HCT116 (cell line): ENCODE results near the gene TCF23. TPM values are rescaled to one million over a fixed set of nuclear protein-coding genes. Genes with fewer than 3 reads are reported as not detected.

Experiments
- ATAC-seq: fragments of 200-7000 bp; cut with Tn5 transposase; 2 replicates; pipeline ENCODE4 v1.9.1; 2020; ENCODE audit warnings: mild to moderate bottlenecking, moderate library complexity
- BruUV-seq: library from RNA; stranded (reverse); fragments of 400-500 nt; replicated peaks from 2 replicates; lab custom pipeline; 2021; lab: Mats Ljungman, UMichigan
- CTCF ChIA-PET: fragments of 300-600 bp; sonication (Branson Sonifier 250); formaldehyde crosslinking; loops from one replicate; lab custom pipeline; 2021; ENCODE audit warnings: antibody characterized with exemption; lab: Charles Lee
- POLR2A ChIA-PET: fragments of 300-600, 350-600 bp; sonication (Branson Sonifier 250); formaldehyde crosslinking; loops from one replicate; lab custom pipeline; 2021; ENCODE audit warnings: antibody characterized with exemption; lab: Charles Lee
- RAD21 ChIA-PET, 2 experiments: fragments of 300-600 bp; sonication (Branson Sonifier 250); formaldehyde crosslinking; loops; one replicate each; lab custom pipeline; 2023; ENCODE audit warnings: low total read pairs in 2 of 2; ENCODE audit not compliant: uncharacterized antibody in 2 of 2, unreplicated experiment in 2 of 2, low non-redundant PET in 1 of 2; lab: Charles Lee
- DNase-seq: peaks from one replicate; pipeline ENCODE4 v3.0.0-alpha.2; 2010; ENCODE audit warnings: low read depth, low spot score
- H2AFZ ChIP-seq: fragments of 200-600 bp; shearing (Covaris generic), sonication (generic); 2 replicates; pipeline ENCODE4 v1.6.1; 2017; ENCODE audit warnings: low read depth, mixed run types, mixed read lengths, antibody characterized with exemption, low read length; ENCODE audit not compliant: poor library complexity, severe bottlenecking
- H3K27ac ChIP-seq: 2 replicates; pipeline ENCODE4 v1.5.1; 2012; ENCODE audit warnings: low read depth, low read length
- H3K27me3 ChIP-seq: fragments of 200-600 bp; sonication (generic); 2 replicates; pipeline ENCODE4 v1.6.1; 2016; ENCODE audit warnings: mixed run types, low read length, mixed read lengths; ENCODE audit not compliant: insufficient read depth
- H3K36me3 ChIP-seq, 2 experiments: fragments of 200-500 bp in 1 of 2; fragments of 200-600 bp in 1 of 2; sonication (Bioruptor generic) in 1 of 2; sonication (generic) in 1 of 2; 2 replicates each; pipeline versions ENCODE4 v1.5.1 to v1.6.1; 2014 to 2016; ENCODE audit warnings: low read length in 2 of 2, inconsistent platforms in 1 of 2, mixed read lengths in 1 of 2, mixed run types in 1 of 2; ENCODE audit not compliant: insufficient read depth in 2 of 2, control insufficient read depth in 1 of 2
- H3K4me1 ChIP-seq, 2 experiments: fragments of 200-600 bp in 1 of 2; sonication (generic) in 1 of 2; 2 replicates each; pipeline versions ENCODE4 v1.5.1 to v1.6.1; 2012 to 2017; ENCODE audit warnings: low read length in 2 of 2, inconsistent platforms in 1 of 2, mild to moderate bottlenecking in 1 of 2, mixed read lengths in 1 of 2, mixed run types in 1 of 2, moderate library complexity in 1 of 2; ENCODE audit not compliant: insufficient read depth in 2 of 2, control insufficient read depth in 1 of 2
- H3K4me2 ChIP-seq: fragments of 200-600 bp; sonication (generic); 2 replicates; pipeline ENCODE4 v1.6.1; 2017; ENCODE audit warnings: mixed run types, low read length, mixed read lengths
- H3K4me3 ChIP-seq, 2 experiments: fragments of 200-600 bp in 1 of 2; sonication (generic) in 1 of 2; replicated peaks in 1 of 2; 2 replicates each; pipeline ENCODE4 v1.5.1; 2011 to 2016; ENCODE audit warnings: low read length in 2 of 2, control low read depth in 1 of 2, low read depth in 1 of 2, mild to moderate bottlenecking in 1 of 2, mixed read lengths in 1 of 2, mixed run types in 1 of 2
- H3K79me2 ChIP-seq: fragments of 200-600 bp; sonication (generic); 2 replicates; pipeline ENCODE4 v1.6.1; 2017; ENCODE audit warnings: mild to moderate bottlenecking, mixed run types, low read length, moderate library complexity, mixed read lengths; ENCODE audit not compliant: insufficient read depth
- H3K9ac ChIP-seq: fragments of 200-600 bp; sonication (generic); 2 replicates; pipeline ENCODE4 v1.6.1; 2016; ENCODE audit warnings: low read length, mixed read lengths
- H3K9me2 ChIP-seq: fragments of 200-600 bp; sonication (generic), shearing (Covaris generic); 2 replicates; pipeline ENCODE4 v1.6.1; 2017; ENCODE audit warnings: mixed run types, mild to moderate bottlenecking, moderate library complexity; ENCODE audit not compliant: insufficient read depth
- H3K9me3 ChIP-seq, 2 experiments: fragments of 200-500 bp in 1 of 2; fragments of 200-600 bp in 1 of 2; sonication (Bioruptor generic) in 1 of 2; sonication (generic) in 1 of 2; 2 replicates each; pipeline ENCODE4 v1.6.1; 2014 to 2017; ENCODE audit warnings: low read length in 2 of 2, mixed read lengths in 2 of 2, inconsistent platforms in 1 of 2, low read depth in 1 of 2, mild to moderate bottlenecking in 1 of 2, mixed run types in 1 of 2, moderate library complexity in 1 of 2; ENCODE audit not compliant: control insufficient read depth in 1 of 2, insufficient read depth in 1 of 2
- H4K20me1 ChIP-seq: fragments of 200-600 bp; sonication (generic), shearing (Covaris generic); 2 replicates; pipeline ENCODE4 v1.6.1; 2017; ENCODE audit warnings: mixed run types, mild to moderate bottlenecking, moderate library complexity; ENCODE audit not compliant: insufficient read depth
- CEBPB ChIP-seq: IDR thresholded peaks from 2 replicates; pipeline ENCODE4 v1.6.1; 2012; ENCODE audit warnings: low read depth
- EGR1 ChIP-seq: IDR thresholded peaks from 2 replicates; pipeline ENCODE4 v1.6.1; 2012; ENCODE audit warnings: low read depth
- FOSL1 ChIP-seq: IDR thresholded peaks from 2 replicates; pipeline ENCODE4 v1.6.1; 2012; ENCODE audit warnings: low read depth
- POLR2A ChIP-seq: IDR thresholded peaks from 2 replicates; pipeline ENCODE4 v1.7.0; 2011; ENCODE audit warnings: borderline replicate concordance; ENCODE audit not compliant: insufficient read depth, insufficient read length; ENCODE audit errors: extremely low read depth
- SIN3A ChIP-seq: IDR thresholded peaks from 2 replicates; pipeline ENCODE4 v1.6.1; 2012; ENCODE audit warnings: low read depth
- SP1 ChIP-seq: IDR thresholded peaks from 2 replicates; pipeline ENCODE4 v1.6.1; 2012; ENCODE audit warnings: low read depth
- SRF ChIP-seq: IDR thresholded peaks from 2 replicates; pipeline ENCODE4 v1.6.1; 2012; ENCODE audit warnings: low read depth
- TCF7L2 ChIP-seq: IDR thresholded peaks from 2 replicates; pipeline ENCODE4 v1.7.0; 2011; ENCODE audit warnings: borderline replicate concordance, inconsistent platforms; ENCODE audit not compliant: insufficient read depth, insufficient read length; ENCODE audit errors: extremely low read depth
- ZNF274 ChIP-seq: fragments of 200-500 bp; sonication (Bioruptor generic); IDR thresholded peaks from 2 replicates; pipeline ENCODE4 v1.6.1; 2014; ENCODE audit warnings: mild to moderate bottlenecking, low read depth, low read length, inconsistent platforms
- intact Hi-C: fragments of 100-400 bp; cut with micrococcal nuclease; formaldehyde crosslinking; loops from 2 replicates; pipeline ENCODE4 v1.10.0; 2022
- total RNA-seq: library from RNA; stranded (reverse); gene quantifications from one replicate; pipeline ENCODE4 v1.2.1, GENCODE V29; 2021; ENCODE audit not compliant: unreplicated experiment
- TF ChIP-seq, protein P1 (sequence below): IDR thresholded peaks from 2 replicates; pipeline ENCODE4 v1.6.1; 2012; ENCODE audit warnings: low read depth
- TF ChIP-seq, protein P2 (sequence below), 3 experiments: fragments of 200-600 bp in 1 of 3; sonication (generic) in 1 of 3; IDR thresholded peaks in 2 of 3; conservative IDR thresholded peaks in 1 of 3; 2 replicates each; pipeline ENCODE4 v1.5.1; 2012 to 2017; ENCODE audit warnings: low read depth in 2 of 3, low read length in 2 of 3, antibody characterized with exemption in 1 of 3, borderline replicate concordance in 1 of 3, control low read depth in 1 of 3, mild to moderate bottlenecking in 1 of 3, mixed read lengths in 1 of 3, mixed run types in 1 of 3, moderate library complexity in 1 of 3; ENCODE audit not compliant: insufficient read depth in 1 of 3

TCF23 gene
- total RNA-seq, 1 experiment from 2014 or later: not detected

DNA sequence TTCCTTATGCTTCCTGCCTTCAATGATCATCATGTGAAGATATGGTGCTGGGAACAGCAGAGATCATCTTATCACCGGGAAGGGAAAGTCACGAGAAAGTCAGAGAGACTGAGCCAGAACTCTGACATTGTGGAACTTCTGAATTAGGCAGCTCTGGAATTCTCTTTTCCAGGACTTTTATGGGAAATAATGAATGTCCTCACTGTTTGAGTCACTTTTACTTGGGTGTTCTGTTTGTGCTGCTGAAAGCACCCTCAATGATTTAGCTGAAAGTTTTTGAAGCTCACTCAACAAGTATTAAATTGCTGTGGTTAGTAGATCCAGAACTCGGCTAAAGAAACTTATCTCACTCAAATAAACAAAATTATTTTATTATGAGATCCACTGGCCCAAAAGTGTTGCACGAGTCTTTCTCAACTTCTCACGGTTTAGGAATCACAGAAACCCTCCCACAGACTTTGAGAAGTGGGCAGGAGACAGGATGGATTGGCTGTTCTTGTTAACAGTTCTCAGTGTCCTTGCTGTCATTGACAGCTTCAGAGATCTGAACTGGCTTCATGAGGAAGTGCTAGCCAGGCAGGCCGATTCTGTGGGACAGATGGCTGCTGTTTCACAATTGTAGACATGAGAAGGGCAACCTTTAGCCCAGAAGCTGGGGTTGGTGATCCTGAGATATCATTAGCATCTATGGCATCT, 36.7 kb downstream of the TCF23 start (continued):
- TF ChIP-seq SRF (no peak), CEBPB (no peak), ZNF274 (no peak)

DNA sequence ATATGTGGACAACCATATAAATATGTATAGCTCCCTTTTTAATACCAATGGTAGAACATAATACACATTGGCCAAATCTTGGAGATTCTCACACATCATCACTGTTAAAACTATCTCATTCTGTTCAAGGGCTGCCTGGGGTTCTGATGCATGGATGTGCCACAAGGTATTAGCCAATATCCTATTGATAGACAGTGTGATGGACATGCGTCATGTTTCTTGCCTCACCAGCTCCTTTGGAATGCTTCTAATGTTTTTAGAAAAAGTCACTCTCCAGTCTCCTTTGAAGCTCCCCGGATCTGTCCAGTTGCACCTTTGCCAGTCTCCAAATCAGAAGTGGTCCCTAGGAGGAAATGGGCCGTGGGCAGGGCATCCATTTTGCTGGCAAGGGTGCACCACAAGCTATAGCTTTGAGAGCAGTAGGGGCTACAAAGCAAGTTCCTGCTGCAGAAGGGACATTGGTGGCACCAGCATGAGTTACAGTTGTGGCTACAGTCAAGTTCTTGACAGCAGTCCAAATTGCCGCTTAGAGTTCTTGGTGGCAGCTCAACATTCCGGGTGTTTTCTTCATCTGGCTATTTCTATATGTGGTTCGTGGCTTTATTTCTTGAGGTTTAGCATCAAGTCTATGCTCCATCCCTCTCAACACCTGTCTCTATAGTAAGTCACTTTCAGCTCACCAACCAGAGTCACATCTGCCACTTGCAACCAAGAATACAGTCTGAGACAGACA, 38.0 kb downstream of the TCF23 start:
- H4K20me1 ChIP-seq: no peaks in the 10 kb centered on the region
- CTCF ChIA-PET: no interaction called here
- no peaks in the 10 kb centered on the region for H3K27me3 ChIP-seq
- TF ChIP-seq SP1: no peak
- no peak for TF ChIP-seq SIN3A
- no peaks in the 10 kb centered on the region for H3K79me2 ChIP-seq
- H3K36me3 ChIP-seq: no peaks in the 10 kb centered on the region
- BruUV-seq: no TSS peak
- DNase-seq (no peak), ATAC-seq (no peak)
- H3K4me3 ChIP-seq: no peak overlapping the region
- RAD21 ChIA-PET: no interaction called here
- no peak overlapping the region for H3K27ac ChIP-seq
- H3K9ac ChIP-seq: no peak overlapping the region
- H3K4me2 ChIP-seq: no peak overlapping the region
- intact Hi-C loops: no loop called here
- POLR2A ChIA-PET: no interaction called here
- no peaks in the 10 kb centered on the region for H3K9me3 ChIP-seq
- H3K4me1 ChIP-seq: no peaks in the 10 kb centered on the region
- H3K9me2 ChIP-seq: no peaks in the 10 kb centered on the region
- no peak overlapping the region for H2AFZ ChIP-seq

DNA sequence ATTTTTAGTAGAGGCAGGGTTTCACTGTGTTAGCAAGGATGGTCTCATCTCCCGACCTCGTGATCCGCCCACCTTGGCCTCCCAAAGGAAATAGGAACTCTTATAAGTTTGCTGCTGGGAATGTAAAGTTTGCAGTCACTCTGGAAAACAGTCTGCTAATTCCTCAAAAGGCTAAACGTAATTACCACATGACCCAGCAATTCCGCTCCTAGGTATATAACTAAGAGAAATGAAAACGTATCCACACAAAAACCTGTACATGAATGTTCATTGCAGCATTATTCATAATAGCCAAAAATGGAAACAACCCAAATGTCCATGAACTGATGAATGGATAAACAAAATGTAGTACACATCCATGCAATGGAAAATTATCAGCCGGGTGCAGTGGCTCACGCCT, 41.2 kb downstream of the TCF23 start:
- Histone ChIP-seq H3K9me2 (no peaks in the 10 kb centered on the region), H3K4me3 (no peak overlapping the region), H3K79me2 (no peaks in the 10 kb centered on the region), H3K9me3 (no peaks in the 10 kb centered on the region), H4K20me1 (no peaks in the 10 kb centered on the region), H2AFZ (no peak overlapping the region), H3K27ac (no peak overlapping the region)
- intact Hi-C loops: loop anchor here (10.0 kb wide), 1 partner anchor 225 kb away; no protein-coding TSS in a partner anchor
- POLR2A ChIA-PET: no interaction called here
- no peak for ATAC-seq
- BruUV-seq: no TSS peak
- CTCF ChIA-PET: no interaction called here
- RAD21 ChIA-PET: no interaction called here
- TF ChIP-seq POLR2A (no peak), TCF7L2 (no peak), EGR1 (no peak), FOSL1 (no peak), SRF (no peak)
- TF ChIP-seq, protein P1, sequence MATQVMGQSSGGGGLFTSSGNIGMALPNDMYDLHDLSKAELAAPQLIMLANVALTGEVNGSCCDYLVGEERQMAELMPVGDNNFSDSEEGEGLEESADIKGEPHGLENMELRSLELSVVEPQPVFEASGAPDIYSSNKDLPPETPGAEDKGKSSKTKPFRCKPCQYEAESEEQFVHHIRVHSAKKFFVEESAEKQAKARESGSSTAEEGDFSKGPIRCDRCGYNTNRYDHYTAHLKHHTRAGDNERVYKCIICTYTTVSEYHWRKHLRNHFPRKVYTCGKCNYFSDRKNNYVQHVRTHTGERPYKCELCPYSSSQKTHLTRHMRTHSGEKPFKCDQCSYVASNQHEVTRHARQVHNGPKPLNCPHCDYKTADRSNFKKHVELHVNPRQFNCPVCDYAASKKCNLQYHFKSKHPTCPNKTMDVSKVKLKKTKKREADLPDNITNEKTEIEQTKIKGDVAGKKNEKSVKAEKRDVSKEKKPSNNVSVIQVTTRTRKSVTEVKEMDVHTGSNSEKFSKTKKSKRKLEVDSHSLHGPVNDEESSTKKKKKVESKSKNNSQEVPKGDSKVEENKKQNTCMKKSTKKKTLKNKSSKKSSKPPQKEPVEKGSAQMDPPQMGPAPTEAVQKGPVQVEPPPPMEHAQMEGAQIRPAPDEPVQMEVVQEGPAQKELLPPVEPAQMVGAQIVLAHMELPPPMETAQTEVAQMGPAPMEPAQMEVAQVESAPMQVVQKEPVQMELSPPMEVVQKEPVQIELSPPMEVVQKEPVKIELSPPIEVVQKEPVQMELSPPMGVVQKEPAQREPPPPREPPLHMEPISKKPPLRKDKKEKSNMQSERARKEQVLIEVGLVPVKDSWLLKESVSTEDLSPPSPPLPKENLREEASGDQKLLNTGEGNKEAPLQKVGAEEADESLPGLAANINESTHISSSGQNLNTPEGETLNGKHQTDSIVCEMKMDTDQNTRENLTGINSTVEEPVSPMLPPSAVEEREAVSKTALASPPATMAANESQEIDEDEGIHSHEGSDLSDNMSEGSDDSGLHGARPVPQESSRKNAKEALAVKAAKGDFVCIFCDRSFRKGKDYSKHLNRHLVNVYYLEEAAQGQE: no peak
- TF ChIP-seq, protein P2, sequence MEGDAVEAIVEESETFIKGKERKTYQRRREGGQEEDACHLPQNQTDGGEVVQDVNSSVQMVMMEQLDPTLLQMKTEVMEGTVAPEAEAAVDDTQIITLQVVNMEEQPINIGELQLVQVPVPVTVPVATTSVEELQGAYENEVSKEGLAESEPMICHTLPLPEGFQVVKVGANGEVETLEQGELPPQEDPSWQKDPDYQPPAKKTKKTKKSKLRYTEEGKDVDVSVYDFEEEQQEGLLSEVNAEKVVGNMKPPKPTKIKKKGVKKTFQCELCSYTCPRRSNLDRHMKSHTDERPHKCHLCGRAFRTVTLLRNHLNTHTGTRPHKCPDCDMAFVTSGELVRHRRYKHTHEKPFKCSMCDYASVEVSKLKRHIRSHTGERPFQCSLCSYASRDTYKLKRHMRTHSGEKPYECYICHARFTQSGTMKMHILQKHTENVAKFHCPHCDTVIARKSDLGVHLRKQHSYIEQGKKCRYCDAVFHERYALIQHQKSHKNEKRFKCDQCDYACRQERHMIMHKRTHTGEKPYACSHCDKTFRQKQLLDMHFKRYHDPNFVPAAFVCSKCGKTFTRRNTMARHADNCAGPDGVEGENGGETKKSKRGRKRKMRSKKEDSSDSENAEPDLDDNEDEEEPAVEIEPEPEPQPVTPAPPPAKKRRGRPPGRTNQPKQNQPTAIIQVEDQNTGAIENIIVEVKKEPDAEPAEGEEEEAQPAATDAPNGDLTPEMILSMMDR (IDR thresholded peaks at IDR 0.05 in 2 of 3, conservative IDR thresholded peaks at IDR 0.05 in 1 of 3; ENCODE audit: borderline replicate concordance in 1 of 3, insufficient read depth in 1 of 3, low read depth in 2 of 3, low read length in 2 of 3): no peak
- TF ChIP-seq, all 23 proteins: peak for 0
- DNase-seq: no peak
- no peaks in the 10 kb centered on the region for H3K27me3 ChIP-seq
- no peaks in the 10 kb centered on the region for H3K36me3 ChIP-seq
- no peak overlapping the region for H3K9ac ChIP-seq
- no peaks in the 10 kb centered on the region for H3K4me1 ChIP-seq
- H3K4me2 ChIP-seq: no peak overlapping the region
